Anterior cingulate cortex (tissue), 58 donors: ENCODE results near the gene HSCB.
"Not testable (repeated sequence)": the region's sequence is repeated elsewhere in the genome, so short reads cannot be mapped to it uniquely, and the experiment has no call there.

Experiments
- DNase-seq, 58 donors: peaks; one replicate each; lab custom pipeline; 2025; lab: John Stamatoyannopoulos, UW

Gene HSCB

GRCh38 chr22:28741785-28742561 is at the start of gene HSCB, which contains the start of gene CHEK2:
Gene HSCB, plus strand, starts transcription at chr22:28742039. Its CDS starts 57 bp downstream, at chr22:28742096.
Gene CHEK2, minus strand, starts transcription at chr22:28741820. Its CDS starts 7,099 bp downstream, at chr22:28734721.
- DNase-seq, result peak; percentile 79 to 98 (median 96)

GRCh38 chr22:28693041-28693760 is 48.6 kb upstream of the HSCB start:
- not testable (repeated sequence) for DNase-seq

- no peak for DNase-seq
These were observed 38.9 kb upstream of the HSCB start for GRCh38 chr22:28702891-28703290.

DNA sequence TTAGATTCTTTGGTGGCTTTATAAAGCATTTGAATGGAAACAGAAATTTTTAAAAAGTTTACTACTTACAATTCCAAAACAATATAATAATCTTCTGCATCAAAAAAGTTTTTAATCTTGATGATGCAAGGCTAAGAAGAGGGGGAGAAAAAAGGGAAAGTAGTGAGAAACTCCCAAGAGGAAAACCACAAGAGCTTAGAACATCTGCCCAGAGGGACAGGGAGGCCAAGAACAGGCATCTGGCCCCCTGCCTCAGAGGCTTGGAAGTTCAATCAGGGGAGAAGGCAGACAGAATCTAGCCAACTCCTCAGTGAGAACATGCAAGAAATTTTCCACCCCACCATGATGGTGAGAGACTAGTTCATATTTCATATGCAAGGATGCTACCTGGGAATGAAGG is 38.4 kb upstream of the HSCB start:
- DNase-seq, result no peak

GRCh38 chr22:28706845-28707244 is 35.0 kb upstream of the HSCB start:
- DNase-seq, result no peak

GRCh38 chr22:28710107-28710506 is 31.7 kb upstream of the HSCB start:
- DNase-seq, result no peak

- no peak for DNase-seq
These were observed 31.2 kb upstream of the HSCB start for GRCh38 chr22:28710576-28711191.

DNA sequence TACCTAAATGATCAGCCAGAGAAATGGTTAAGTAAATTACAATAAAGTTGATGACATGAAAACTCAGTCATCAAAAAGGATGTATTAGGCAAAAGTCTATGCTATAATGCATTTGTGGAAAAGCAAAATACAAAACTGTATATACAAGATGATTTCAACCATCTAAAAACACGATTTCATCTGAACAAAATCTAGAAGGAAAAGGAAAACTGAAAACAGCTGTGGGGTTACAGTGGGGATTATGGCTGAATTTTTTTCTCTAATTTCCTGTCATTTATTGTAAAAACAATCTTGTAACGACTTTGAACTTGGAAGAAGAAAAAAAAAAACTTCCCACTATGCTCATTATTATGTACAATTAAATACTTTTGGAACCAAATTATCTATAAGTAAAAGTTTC is 30.5 kb upstream of the HSCB start:
- no peak for DNase-seq

DNA sequence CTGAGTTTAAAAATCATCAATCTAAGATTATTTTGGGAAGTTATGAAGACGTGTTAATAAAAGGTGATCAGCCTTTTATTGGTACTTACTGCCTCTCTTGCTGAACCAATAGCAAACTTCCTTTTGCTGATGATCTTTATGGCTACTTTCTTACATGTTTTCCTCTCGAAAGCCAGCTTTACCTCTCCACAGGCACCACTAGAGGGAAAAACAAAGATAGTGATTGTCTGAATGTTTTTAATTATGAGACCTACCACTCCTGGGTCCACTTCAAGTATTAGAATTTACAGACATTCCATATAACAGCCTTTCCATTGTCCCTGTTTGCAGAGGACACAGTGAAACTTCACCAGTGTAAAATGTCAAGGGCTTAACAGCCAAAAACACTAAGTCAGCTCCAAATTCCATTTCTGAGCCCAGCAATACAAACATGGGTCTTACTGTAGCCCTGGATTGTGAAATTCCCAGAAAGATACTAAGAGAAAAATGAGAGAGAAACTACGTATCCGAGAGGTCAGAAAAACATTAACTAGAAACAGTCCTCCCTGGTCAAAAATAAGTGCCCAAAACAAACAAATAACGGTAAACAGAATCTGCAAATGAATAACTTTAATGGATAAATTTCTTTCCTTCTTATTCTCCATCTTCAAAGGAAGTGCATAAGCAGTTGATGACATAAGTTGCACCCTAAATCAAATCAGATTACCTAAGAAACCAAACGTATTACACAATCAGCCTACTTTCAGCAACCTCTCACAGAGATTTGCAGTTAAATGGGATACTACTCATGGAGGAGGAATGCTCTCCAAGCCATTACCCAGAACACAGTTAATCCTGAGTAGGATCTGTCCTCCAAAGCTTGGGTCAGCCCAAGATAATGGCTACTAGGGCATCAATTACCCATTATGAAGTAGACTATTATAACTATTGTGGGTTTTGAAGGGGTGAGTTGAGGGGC is 29.7 kb upstream of the HSCB start:
- no peak for DNase-seq

DNA sequence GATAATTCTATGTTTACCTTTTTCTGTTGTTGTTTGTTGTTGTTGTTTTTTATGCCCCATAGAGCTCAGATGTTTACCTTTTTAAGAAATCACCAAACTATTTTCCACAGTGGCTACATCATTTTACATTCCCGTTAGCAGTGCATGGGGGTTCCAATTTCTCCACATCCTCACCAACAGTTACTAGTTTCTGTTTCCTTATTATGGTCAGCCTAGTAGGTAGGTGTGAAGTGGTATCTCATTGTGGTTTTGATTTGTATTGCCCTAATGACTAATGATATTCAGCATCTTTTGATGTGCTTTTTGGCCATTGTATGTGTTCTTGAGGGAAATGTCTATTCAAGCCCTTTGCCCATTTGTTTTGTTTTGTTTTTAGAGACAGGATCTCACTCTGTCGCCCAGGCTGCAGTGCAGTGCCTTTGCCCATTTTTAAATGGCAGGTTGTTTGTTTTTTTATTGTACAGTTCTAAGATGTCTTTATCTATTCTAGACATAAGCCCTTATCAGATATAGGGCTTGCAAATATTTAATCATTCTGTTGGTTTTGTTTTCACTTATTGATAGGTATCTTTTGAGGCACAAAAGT is 27.7 kb upstream of the HSCB start:
- no peak for DNase-seq

DNA sequence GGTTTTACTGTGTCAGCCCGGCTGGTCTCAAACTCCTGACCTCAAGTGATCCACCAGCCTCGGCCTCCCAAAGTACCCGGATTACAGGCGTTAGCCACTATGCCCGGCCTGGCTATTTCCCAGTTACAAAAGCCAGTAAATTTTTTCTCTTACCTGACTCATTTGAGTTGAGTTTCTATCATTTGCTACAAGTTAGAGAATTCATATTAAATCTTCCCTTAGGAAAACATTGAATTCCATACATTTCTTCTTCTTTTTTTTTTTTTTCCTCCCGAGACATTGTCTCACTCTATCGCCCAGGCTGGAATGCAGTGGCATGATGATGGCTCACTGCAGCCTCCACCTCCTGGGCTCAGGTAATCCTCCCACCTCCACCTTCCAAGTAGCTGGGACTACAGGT is 26.2 kb upstream of the HSCB start:
- DNase-seq, result no peak

- no peak for DNase-seq
These were observed 25.2 kb upstream of the HSCB start for GRCh38 chr22:28716686-28717085.

DNA sequence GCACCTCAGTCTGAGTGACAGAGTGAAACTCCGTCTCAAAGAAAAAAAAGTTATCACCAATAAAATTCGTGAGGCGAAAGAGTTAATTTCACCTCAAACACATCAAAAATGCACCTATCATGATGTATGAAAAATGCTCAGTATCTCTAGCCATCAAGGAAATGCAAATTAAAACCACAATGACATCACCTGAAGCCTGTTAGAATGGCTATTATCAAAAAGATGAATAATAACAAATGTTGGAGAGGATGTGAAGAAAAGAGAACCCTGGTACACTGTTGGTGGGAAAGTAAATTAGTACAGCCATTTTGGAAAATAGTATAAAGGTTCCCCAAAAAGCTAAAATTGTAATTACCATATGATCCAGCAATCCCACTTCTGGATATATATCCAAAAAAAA is 23.8 kb upstream of the HSCB start:
- no peak for DNase-seq

DNA sequence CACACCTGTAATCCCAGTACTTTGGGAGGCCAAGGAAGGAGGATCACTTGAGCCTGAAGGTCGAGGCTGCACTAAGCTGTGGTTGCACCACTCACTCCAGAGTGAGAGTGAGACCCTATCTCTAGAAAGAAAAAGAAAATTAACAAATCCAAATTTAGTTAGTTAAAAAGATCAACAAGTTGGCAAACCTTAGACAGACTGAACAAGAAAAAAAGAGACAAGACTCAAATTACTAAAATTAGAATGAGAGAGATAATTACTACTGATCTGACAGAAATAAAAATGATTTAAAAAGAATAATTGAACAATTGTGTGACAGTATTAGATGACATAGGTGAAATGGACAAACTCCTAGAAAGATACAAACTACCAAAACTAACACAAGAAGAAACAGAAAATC is 13.8 kb upstream of the HSCB start:
- DNase-seq, result no peak

DNA sequence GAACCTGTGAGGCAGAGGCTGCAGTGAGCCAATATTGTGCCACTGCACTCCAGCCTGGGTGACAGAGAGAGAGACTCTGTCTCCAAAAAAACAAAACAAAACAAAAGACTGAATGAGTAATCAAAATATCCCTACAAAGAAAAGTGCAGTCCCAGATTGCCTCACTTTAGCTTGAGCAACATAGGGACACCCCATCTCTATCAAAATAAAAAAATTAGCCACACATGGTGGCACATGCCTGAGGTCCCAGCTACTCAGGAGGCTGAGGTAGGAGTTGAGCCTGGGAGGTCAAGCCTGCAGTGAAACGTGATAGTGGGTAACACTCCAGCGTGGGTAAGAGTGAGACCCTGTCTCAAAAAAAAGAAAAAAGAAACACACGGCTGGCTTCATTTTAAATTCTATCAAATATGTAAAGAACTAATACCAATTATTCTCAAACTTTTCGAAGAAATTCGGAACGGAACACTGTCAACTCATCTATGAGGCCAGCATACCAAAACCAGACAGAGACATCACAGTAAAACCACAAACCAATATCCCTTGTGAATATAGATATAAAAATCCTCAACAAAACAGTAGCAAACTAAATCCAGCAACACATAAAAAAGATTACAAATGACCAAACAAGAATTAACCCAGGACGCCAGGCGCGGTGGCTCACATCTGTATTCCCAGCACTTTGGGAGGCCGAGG is 13.1 kb upstream of the HSCB start:
- no peak for DNase-seq

DNA sequence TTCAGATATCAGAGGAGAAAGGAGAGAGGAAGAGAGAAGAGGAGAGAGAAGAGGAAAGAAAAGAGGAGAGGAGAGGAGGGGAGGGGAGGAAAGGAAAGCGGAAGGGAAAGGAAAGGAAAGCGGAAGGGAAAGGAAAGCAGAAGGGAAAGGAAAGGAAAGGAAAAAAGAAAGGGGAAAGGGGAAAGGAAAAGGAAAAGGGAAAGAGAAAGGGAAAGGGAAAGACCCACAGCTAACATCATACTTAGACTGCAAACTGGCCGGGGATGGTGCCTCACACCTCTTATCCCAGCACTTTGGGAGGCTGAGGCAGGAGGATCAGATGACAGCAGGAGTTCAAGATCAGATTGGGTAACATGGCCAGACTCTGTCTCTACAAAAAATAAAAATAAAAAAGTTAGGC is 11.7 kb upstream of the HSCB start:
- DNase-seq, result no peak

DNA sequence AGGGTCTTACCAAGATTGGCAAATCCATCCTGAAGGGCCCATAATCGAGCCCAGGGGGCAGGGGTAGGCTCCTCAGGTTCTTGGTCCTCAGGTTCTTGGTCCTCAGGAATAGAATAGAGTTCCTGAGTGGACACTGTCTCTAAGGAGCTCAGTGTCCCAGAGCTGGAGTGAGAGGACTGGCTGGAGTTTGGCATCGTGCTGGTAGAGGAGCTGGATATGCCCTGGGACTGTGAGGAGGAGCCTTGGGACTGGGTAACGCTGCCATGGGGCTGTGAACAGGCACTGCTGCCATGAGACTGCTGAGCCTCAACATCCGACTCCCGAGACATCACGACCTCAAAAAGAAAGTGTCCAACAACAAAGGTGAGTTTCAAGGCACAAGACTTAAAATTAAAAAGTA is 7.4 kb upstream of the HSCB start:
- DNase-seq, result no peak

DNA sequence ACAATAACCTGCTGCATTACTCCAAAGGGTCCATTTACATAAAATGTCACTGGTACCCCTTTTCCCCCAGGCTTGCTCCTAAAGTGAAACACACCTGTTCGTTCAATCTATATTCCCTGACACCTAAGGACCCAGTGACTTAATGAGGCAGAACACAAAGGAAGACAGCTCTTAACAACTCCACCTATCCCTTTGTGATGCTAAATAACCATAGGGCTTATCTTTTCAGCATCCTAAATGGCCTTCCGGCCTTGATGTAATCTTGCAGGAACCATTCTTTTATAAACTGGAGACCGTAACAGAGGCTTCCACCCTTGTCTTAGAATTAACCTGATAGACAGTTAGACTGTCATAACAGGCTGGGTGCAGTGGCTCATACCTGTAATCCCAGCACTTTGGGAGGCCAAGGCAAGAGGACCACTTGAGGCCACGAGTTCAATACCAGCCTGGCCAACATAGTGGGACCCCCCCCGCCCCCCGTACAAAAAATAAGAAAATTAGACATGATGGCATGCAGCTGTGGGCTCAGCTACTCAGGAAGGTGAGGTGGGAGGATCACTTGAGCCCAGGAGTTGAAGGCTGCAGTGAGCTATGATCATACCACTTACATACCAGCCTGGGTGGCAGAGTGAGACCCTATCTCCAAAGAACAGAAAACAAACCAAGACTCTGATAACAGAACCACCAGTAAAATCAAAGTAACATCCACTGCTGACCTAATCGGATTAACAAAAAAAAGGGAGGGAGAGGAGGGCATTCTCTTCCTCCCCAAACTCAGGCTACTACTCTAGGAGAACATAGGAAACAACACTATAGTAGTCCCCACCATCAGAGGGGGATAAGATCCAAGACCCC is 5.3 kb upstream of the HSCB start:
- no peak for DNase-seq
